Adrenal gland (tissue), 5 donors: ENCODE measurements around the gene MRPS35.

Experiments
- POLR2A ChIP-seq, 2 donors: fragments of 450-650 bp; IDR thresholded peaks; one replicate each; pipeline ENCODE4 v1.6.1; 2017; ENCODE audit warnings: antibody characterized with exemption in 2 of 2, mild to moderate bottlenecking in 2 of 2, moderate library complexity in 1 of 2
- TF ChIP-seq, protein P1 (sequence below), 6 experiments: fragments of 450-650 bp in 4 of 6; fragments of 200-600 bp in 2 of 6; sonication (generic) in 1 of 6; IDR thresholded peaks; 1 replicate in 5 of 6; 2 replicates in 1 of 6; pipeline versions ENCODE4 v1.5.1 to v1.8.0; 2016 to 2021; ENCODE audit warnings: antibody characterized with exemption in 6 of 6, mild to moderate bottlenecking in 2 of 6, moderate library complexity in 1 of 6
- donor health status: DM: no; HTN: no; CAD: no.

DNA sequence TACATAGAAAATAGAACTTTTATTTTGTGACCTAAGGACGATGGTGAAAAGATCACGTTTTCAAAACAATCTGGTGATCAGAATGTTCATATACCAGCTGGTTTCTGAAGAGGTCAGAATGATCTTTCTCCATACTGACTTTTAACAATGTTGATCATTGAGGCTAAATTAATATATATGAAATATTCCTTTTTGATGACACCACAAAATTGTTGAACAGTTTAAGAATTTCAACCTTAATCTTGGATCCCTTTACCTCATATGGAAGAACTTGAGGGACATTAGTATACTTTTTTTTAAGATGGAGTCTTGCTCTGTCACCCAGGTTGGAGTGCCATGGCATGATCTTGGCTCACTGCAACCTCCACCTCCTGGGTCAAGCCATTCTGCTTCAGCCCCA lies 17.2 kb upstream of the MRPS35 start:
- no peak for TF ChIP-seq POLR2A (IDR thresholded peaks at IDR 0.05)
- TF ChIP-seq, protein P1, sequence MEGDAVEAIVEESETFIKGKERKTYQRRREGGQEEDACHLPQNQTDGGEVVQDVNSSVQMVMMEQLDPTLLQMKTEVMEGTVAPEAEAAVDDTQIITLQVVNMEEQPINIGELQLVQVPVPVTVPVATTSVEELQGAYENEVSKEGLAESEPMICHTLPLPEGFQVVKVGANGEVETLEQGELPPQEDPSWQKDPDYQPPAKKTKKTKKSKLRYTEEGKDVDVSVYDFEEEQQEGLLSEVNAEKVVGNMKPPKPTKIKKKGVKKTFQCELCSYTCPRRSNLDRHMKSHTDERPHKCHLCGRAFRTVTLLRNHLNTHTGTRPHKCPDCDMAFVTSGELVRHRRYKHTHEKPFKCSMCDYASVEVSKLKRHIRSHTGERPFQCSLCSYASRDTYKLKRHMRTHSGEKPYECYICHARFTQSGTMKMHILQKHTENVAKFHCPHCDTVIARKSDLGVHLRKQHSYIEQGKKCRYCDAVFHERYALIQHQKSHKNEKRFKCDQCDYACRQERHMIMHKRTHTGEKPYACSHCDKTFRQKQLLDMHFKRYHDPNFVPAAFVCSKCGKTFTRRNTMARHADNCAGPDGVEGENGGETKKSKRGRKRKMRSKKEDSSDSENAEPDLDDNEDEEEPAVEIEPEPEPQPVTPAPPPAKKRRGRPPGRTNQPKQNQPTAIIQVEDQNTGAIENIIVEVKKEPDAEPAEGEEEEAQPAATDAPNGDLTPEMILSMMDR (IDR thresholded peaks at IDR 0.05): no peak
